Measurements from ENCODE around the gene OR56B1. TPM values are rescaled to one million over a fixed set of nuclear protein-coding genes. Genes with fewer than 3 reads are reported as not detected.

OR56B1 gene
- polyA plus RNA-seq, 2 of the 4 experiments (the other 2 are of a cell fraction): not detected

- TF ChIP-seq HMGXB4 (CRISPR knock-in tag; IDR thresholded peaks at IDR 0.05; ENCODE audit: borderline replicate concordance) (no peak), SREBF2 (IDR thresholded peaks at IDR 0.05) (no peak), ESRRA (IDR thresholded peaks at IDR 0.05; ENCODE audit: borderline replicate concordance, low read length) (no peak), CBX8 (IDR thresholded peaks at IDR 0.05) (no peak), RFX5 (IDR thresholded peaks at IDR 0.05) (no peak)
These were observed 13.6 kb upstream of the OR56B1 start (continued) for GRCh38 chr11:5722622-5723021.

GRCh38 chr11:5726351-5726750, 9.9 kb upstream of the OR56B1 start:
- Histone ChIP-seq H3K4me1 (no peaks in the 10 kb centered on the region), H3K4me3 (no peak overlapping the region), H3K4me2 (no peak overlapping the region), H3K27ac (no peak overlapping the region), H3K9me3 (no peaks in the 10 kb centered on the region)
- POLR2A ChIA-PET: no interaction called here
- ATAC-seq (no peak), FAIRE-seq (no peak), DNase-seq (ENCODE audit: low read depth in 1 of 2, low spot score in 1 of 2) (no peak)
- TF ChIP-seq KDM1A (IDR thresholded peaks at IDR 0.05; ENCODE audit: low read depth) (no peak), CBX8 (IDR thresholded peaks at IDR 0.05) (no peak), HMGXB4 (CRISPR knock-in tag; IDR thresholded peaks at IDR 0.05; ENCODE audit: borderline replicate concordance) (no peak), HOXB5 (CRISPR knock-in tag; IDR thresholded peaks at IDR 0.05) (no peak), EHMT2 (IDR thresholded peaks at IDR 0.05; ENCODE audit: low read depth) (no peak), ESRRA (IDR thresholded peaks at IDR 0.05; ENCODE audit: borderline replicate concordance, low read length) (no peak), ZNF302 (CRISPR knock-in tag; IDR thresholded peaks at IDR 0.05) (no peak), MAX (IDR thresholded peaks at IDR 0.05) (no peak), BHLHE40 (IDR thresholded peaks at IDR 0.05; ENCODE audit: low read depth, low read length) (no peak)
- 0% methylated on average over 1 of the region's 1 CpG for WGBS (ENCODE audit: missing lambda C conversion rate)
- CTCF ChIA-PET: interaction anchor here (1.2 kb wide), 1 partner anchor 126 kb away, joined by 3 read pairs; no protein-coding TSS in a partner anchor

GRCh38 chr11:5727691-5728090, 8.6 kb upstream of the OR56B1 start:
- FAIRE-seq (no peak), ATAC-seq (no peak), DNase-seq (ENCODE audit: low read depth in 1 of 2, low spot score in 1 of 2) (no peak)
- Histone ChIP-seq H3K4me3 (no peak overlapping the region), H3K4me2 (no peak overlapping the region), H3K27ac (no peak overlapping the region), H3K9me3 (no peaks in the 10 kb centered on the region), H3K4me1 (no peaks in the 10 kb centered on the region)
- TF ChIP-seq BCL3 (IDR thresholded peaks at IDR 0.05): no peak
- TF ChIP-seq GATA3 (IDR thresholded peaks at IDR 0.05; ENCODE audit: borderline replicate concordance): no peak
- no peak for TF ChIP-seq MAX (IDR thresholded peaks at IDR 0.05)
- TF ChIP-seq CBX2 (IDR thresholded peaks at IDR 0.05; ENCODE audit: borderline replicate concordance, low read depth): no peak
- TF ChIP-seq ATOH8 (CRISPR knock-in tag; IDR thresholded peaks at IDR 0.05; ENCODE audit: low read depth): no peak
- TF ChIP-seq HOXA7 (CRISPR knock-in tag; IDR thresholded peaks at IDR 0.05): no peak
- TF ChIP-seq TP53 (CRISPR knock-in tag; IDR thresholded peaks at IDR 0.05): no peak
- no peak for TF ChIP-seq POLR2AphosphoS2 (conservative IDR thresholded peaks at IDR 0.05; ENCODE audit: low read length)
- TF ChIP-seq MAFK (IDR thresholded peaks at IDR 0.05; ENCODE audit: partially characterized antibody): no peak
- TF ChIP-seq ZSCAN20 (CRISPR knock-in tag; IDR thresholded peaks at IDR 0.05): no peak
- no peak for TF ChIP-seq ZFP36 (IDR thresholded peaks at IDR 0.05; ENCODE audit: borderline replicate concordance, partially characterized antibody)
- no peak for TF ChIP-seq FOSL2 (IDR thresholded peaks at IDR 0.05)
- TF ChIP-seq FOSL2 (CRISPR knock-in tag; IDR thresholded peaks at IDR 0.05): no peak
- no peak for TF ChIP-seq RCOR1 (IDR thresholded peaks at IDR 0.05; ENCODE audit: low read depth, low read length)
- no peak for TF ChIP-seq MAZ (IDR thresholded peaks at IDR 0.05; ENCODE audit: borderline replicate concordance, low read depth, low read length)
- no peak for TF ChIP-seq HES2 (IDR thresholded peaks at IDR 0.05)
- no peak for TF ChIP-seq USF2 (IDR thresholded peaks at IDR 0.05)
- no peak for TF ChIP-seq NPAS2 (CRISPR knock-in tag; IDR thresholded peaks at IDR 0.05; ENCODE audit: borderline replicate concordance)
- no peak for TF ChIP-seq HOXB5 (CRISPR knock-in tag; IDR thresholded peaks at IDR 0.05)
- POLR2A ChIA-PET: no interaction called here
- CTCF ChIA-PET: no interaction called here
- 15% methylated on average over 1 of the region's 1 CpG for WGBS (ENCODE audit: missing lambda C conversion rate)
